Iris pigment epithelial cell (primary cell): ENCODE results near the gene RNF41.

Source experiments
- DNase-seq: peaks from one replicate; pipeline ENCODE4 v3.0.0-alpha.2; 2011; ENCODE audit warnings: low read depth

RNF41 gene

GRCh38 chr12:56243731-56244181 lies 22.0 kb upstream of the RNF41 start:
- DNase-seq: peak; percentile 34

- DNase-seq: no peak
Measured at GRCh38 chr12:56242986-56243385, 21.3 kb upstream of the RNF41 start.

GRCh38 chr12:56241424-56242303 lies 19.9 kb upstream of the RNF41 start:
- no peak for DNase-seq

GRCh38 chr12:56237552-56237951 lies 15.8 kb upstream of the RNF41 start:
- DNase-seq: no peak

GRCh38 chr12:56236985-56237384 lies 15.3 kb upstream of the RNF41 start:
- no peak for DNase-seq

- DNase-seq: no peak
Measured at GRCh38 chr12:56236091-56236490, 14.4 kb upstream of the RNF41 start.

GRCh38 chr12:56234746-56235436 lies 13.2 kb upstream of the RNF41 start:
- DNase-seq: no peak

- no peak for DNase-seq
Measured at GRCh38 chr12:56231184-56231582, 9.5 kb upstream of the RNF41 start.

- no peak for DNase-seq
Measured at GRCh38 chr12:56230432-56231183, 8.9 kb upstream of the RNF41 start.

- DNase-seq: no peak
Measured at GRCh38 chr12:56229916-56230431, 8.3 kb upstream of the RNF41 start, which contains the start of gene SLC39A5. Gene SLC39A5, plus strand, starts transcription at chr12:56230051. Its CDS starts 1,224 bp downstream, at chr12:56231275.

- no peak for DNase-seq
Measured at GRCh38 chr12:56229082-56229481, 7.4 kb upstream of the RNF41 start.

- no peak for DNase-seq
Measured at GRCh38 chr12:56224954-56225353, 3.2 kb upstream of the RNF41 start.

- DNase-seq: peak; percentile 98
Measured at GRCh38 chr12:56224102-56224701, 2.5 kb upstream of the RNF41 start, which contains the start of gene NABP2. Gene NABP2, plus strand, starts transcription at chr12:56224342. Its CDS starts 515 bp downstream, at chr12:56224857.

- no peak for DNase-seq
Measured at GRCh38 chr12:56223571-56224101, 1.9 kb upstream of the RNF41 start.

GRCh38 chr12:56222531-56222895 lies 791 bp upstream of the RNF41 start:
- DNase-seq: no peak

- DNase-seq: peak; percentile 58
Measured at GRCh38 chr12:56221232-56221756, 428 bp downstream of the RNF41 start.

GRCh38 chr12:56220611-56221231 lies 1.0 kb downstream of the RNF41 start:
- DNase-seq: peak; percentile 75

GRCh38 chr12:56219840-56220239 lies 1.9 kb downstream of the RNF41 start:
- DNase-seq: no peak

GRCh38 chr12:56216461-56216860 lies 5.3 kb downstream of the RNF41 start:
- no peak for DNase-seq

- DNase-seq: no peak
Measured at GRCh38 chr12:56213878-56214277, 7.8 kb downstream of the RNF41 start.

- no peak for DNase-seq
Measured at GRCh38 chr12:56212361-56212760, 9.4 kb downstream of the RNF41 start.
